Lung (tissue), 12 donors: ENCODE measurements around the gene OR2S2. TPM values are rescaled to one million over a fixed set of nuclear protein-coding genes. Genes with fewer than 3 reads are reported as not detected.

Source experiments
- ATAC-seq: fragments of 200-7000 bp; cut with Tn5 transposase; one replicate; pipeline ENCODE4 v1.9.1; 2020; ENCODE audit warnings: moderate number of reproducible peaks; ENCODE audit not compliant: insufficient read depth, low FRiP score
- DNase-seq, 3 donors: peaks; one replicate each; pipeline ENCODE4 v3.0.0-alpha.2; 2013 to 2017
- H3K27ac ChIP-seq, 2 donors: one replicate each; pipeline ENCODE4 v1.5.1; 2013; ENCODE audit warnings: mild to moderate bottlenecking in 2 of 2, moderate library complexity in 2 of 2, control low read depth in 1 of 2, inconsistent platforms in 1 of 2, low read depth in 1 of 2, low read length in 1 of 2
- H3K27me3 ChIP-seq, 3 donors: one replicate each; pipeline ENCODE4 v1.5.1; 2013; ENCODE audit warnings: low read length in 2 of 3; ENCODE audit not compliant: control insufficient read depth in 3 of 3, insufficient read depth in 3 of 3
- H3K36me3 ChIP-seq, 4 donors: one replicate each; pipeline ENCODE4 v1.5.1; 2013; ENCODE audit warnings: low read length in 4 of 4, mild to moderate bottlenecking in 1 of 4, moderate library complexity in 1 of 4; ENCODE audit not compliant: control insufficient read depth in 4 of 4, insufficient read depth in 4 of 4
- H3K4me1 ChIP-seq, 5 donors: one replicate each; pipeline ENCODE4 v1.5.1; 2013; ENCODE audit warnings: low read length in 5 of 5, mild to moderate bottlenecking in 2 of 5, moderate library complexity in 1 of 5; ENCODE audit not compliant: control insufficient read depth in 5 of 5, insufficient read depth in 5 of 5
- H3K4me3 ChIP-seq: one replicate; pipeline ENCODE4 v1.5.1; 2013; ENCODE audit warnings: mild to moderate bottlenecking, control low read depth, moderate library complexity
- H3K9ac ChIP-seq, 2 donors: one replicate each; pipeline ENCODE4 v1.5.1; 2013; ENCODE audit warnings: low read length in 2 of 2, control low read depth in 1 of 2; ENCODE audit not compliant: insufficient read depth in 1 of 2
- H3K9me3 ChIP-seq, 4 donors: one replicate each; pipeline ENCODE4 v1.5.1; 2013; ENCODE audit warnings: low read length in 3 of 4, mild to moderate bottlenecking in 1 of 4, moderate library complexity in 1 of 4; ENCODE audit not compliant: control insufficient read depth in 4 of 4, insufficient read depth in 3 of 4
- CTCF ChIP-seq: IDR thresholded peaks from 2 replicates; pipeline ENCODE4 v1.5.1; 2012; ENCODE audit warnings: mild to moderate bottlenecking; ENCODE audit errors: control extremely low read depth, extremely low read depth
- WGBS, 2 donors: extraction: QIAGEN DNeasy Blood & Tissue Kit; methylation state at CpG; one replicate each; pipeline ENCODE4 v1.1.7; 2013; 5-methylcytosine and 5-hydroxymethylcytosine counted together
- polyA plus RNA-seq, 2 donors: library from polyadenylated mRNA; stranded (reverse); fragments of 200-250 nt; gene quantifications; one replicate each; pipeline ENCODE4 v1.2.1, GENCODE V29; 2013
- total RNA-seq, 2 donors: library from RNA; depleted of rRNA in 1 of 2; stranded (reverse); fragments of >200 nt in 1 of 2; gene quantifications; one replicate each; pipeline ENCODE4 v1.2.1, GENCODE V29; 2014 to 2021
- donor health status: control.
- donor health status: control.
- donor health status: Bipolar disorder and iron deficiency.
- donor health status: healthy.
- donor health status: DM: yes; HTN: yes; CAD: no.

OR2S2 gene
- total and polyA plus RNA-seq, 4 donors: not detected

- DNase-seq (no peak), ATAC-seq (no peak)
- no peak for TF ChIP-seq CTCF
- Histone ChIP-seq H3K9me3 (peaks cover 0 to 2% (median 0%) of the 10 kb centered on the region in 4 donors), H3K4me3 (no peak overlapping the region), H3K9ac (no peak overlapping the region), H3K27ac (peak overlapping the region; percentile 21 to 42), H3K4me1 (peaks cover 0 to 22% (median 12%) of the 10 kb centered on the region in 5 donors), H3K27me3 (no peaks in the 10 kb centered on the region), H3K36me3 (no peaks in the 10 kb centered on the region)
- 74 to 79% methylated on average over 10 of the region's 10 CpGs for WGBS, 2 donors
These were observed 45.1 kb downstream of the OR2S2 start for GRCh38 chr9:35912791-35913400.

- no peak for ATAC-seq
- H3K4me3 ChIP-seq: no peak overlapping the region
- DNase-seq: no peak
- 71 to 73% methylated on average over 9 to 10 of the region's 10 CpGs for WGBS, 2 donors
- H3K9me3 ChIP-seq: peaks cover 0 to 2% (median 0%) of the 10 kb centered on the region in 4 donors
- TF ChIP-seq CTCF: no peak
- no peaks in the 10 kb centered on the region for H3K36me3 ChIP-seq
- no peaks in the 10 kb centered on the region for H3K27me3 ChIP-seq
- H3K27ac ChIP-seq: peak overlapping the region in 1 of 2 donors; percentile 66
- H3K9ac ChIP-seq: no peak overlapping the region
- H3K4me1 ChIP-seq: peaks cover 0 to 30% (median 21%) of the 10 kb centered on the region in 5 donors
These were observed 46.3 kb downstream of the OR2S2 start for GRCh38 chr9:35911690-35912089.

GRCh38 chr9:35910613-35911359 is 47.2 kb downstream of the OR2S2 start:
- H3K4me3 ChIP-seq: peak overlapping the region; percentile 21
- ATAC-seq: no peak
- peaks cover 0 to 2% (median 0%) of the 10 kb centered on the region in 4 donors for H3K9me3 ChIP-seq
- H3K36me3 ChIP-seq: no peaks in the 10 kb centered on the region
- DNase-seq: no peak
- 42 to 47% methylated on average over 14 of the region's 14 CpGs for WGBS, 2 donors
- peaks cover 0 to 37% (median 30%) of the 10 kb centered on the region in 5 donors for H3K4me1 ChIP-seq
- H3K27me3 ChIP-seq: no peaks in the 10 kb centered on the region
- H3K27ac ChIP-seq: peak overlapping the region; percentile 96 to 99
- no peak overlapping the region for H3K9ac ChIP-seq
- TF ChIP-seq CTCF: peak; percentile 23
